ENCODE measurements around the gene MACROD2.

DNA sequence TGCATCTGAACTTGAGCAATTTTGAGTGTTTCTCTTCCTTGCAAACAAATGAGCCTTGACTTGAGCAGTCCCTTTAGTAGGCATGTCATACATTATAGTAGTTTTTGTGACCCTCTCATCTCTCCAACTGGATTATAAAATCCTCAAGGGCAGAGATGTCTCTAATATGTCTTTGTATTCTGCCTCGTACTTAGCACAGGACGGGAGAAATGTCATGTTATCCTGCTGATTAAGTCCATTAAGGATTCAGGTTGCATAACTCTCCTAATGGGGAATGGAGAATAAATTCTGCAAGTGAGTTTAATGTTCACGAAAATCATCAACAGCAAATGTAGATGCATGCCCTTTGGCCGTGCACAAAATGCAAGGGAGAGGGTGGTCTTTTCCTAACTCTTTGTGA lies 1635.0 kb downstream of the MACROD2 start:
- TF ChIP-seq, protein P1, sequence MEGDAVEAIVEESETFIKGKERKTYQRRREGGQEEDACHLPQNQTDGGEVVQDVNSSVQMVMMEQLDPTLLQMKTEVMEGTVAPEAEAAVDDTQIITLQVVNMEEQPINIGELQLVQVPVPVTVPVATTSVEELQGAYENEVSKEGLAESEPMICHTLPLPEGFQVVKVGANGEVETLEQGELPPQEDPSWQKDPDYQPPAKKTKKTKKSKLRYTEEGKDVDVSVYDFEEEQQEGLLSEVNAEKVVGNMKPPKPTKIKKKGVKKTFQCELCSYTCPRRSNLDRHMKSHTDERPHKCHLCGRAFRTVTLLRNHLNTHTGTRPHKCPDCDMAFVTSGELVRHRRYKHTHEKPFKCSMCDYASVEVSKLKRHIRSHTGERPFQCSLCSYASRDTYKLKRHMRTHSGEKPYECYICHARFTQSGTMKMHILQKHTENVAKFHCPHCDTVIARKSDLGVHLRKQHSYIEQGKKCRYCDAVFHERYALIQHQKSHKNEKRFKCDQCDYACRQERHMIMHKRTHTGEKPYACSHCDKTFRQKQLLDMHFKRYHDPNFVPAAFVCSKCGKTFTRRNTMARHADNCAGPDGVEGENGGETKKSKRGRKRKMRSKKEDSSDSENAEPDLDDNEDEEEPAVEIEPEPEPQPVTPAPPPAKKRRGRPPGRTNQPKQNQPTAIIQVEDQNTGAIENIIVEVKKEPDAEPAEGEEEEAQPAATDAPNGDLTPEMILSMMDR (IDR thresholded peaks at IDR 0.05) = no peak
- no peak for TF ChIP-seq POLR2A (IDR thresholded peaks at IDR 0.05)
